Heart left ventricle (tissue), 16 donors: ENCODE results near the gene ENOX1. TPM values are rescaled to one million over a fixed set of nuclear protein-coding genes. Genes with fewer than 3 reads are reported as not detected.

Source experiments
- ATAC-seq, 4 donors: fragments of 200-7000 bp; cut with Tn5 transposase; one replicate each; pipeline ENCODE4 v1.9.1; 2020 to 2022; ENCODE audit warnings: moderate library complexity in 4 of 4, mild to moderate bottlenecking in 3 of 4, moderate number of reproducible peaks in 1 of 4
- DNase-seq, 5 donors: peaks; one replicate each; pipeline ENCODE4 v3.0.0-alpha.2; 2020
- H3K27ac ChIP-seq, 12 donors: fragments of 200-600 bp; sonication (generic) in 4 of 12; one replicate each; pipeline versions ENCODE4 v1.5.0 to v1.8.0; 2016 to 2022; ENCODE audit warnings: mild to moderate bottlenecking in 2 of 12
- H3K27me3 ChIP-seq, 9 donors: fragments of 200-600 bp; sonication (generic) in 2 of 9; one replicate each; pipeline versions ENCODE4 v1.5.1 to v1.8.0; 2016 to 2022; ENCODE audit warnings: mild to moderate bottlenecking in 3 of 9
- H3K36me3 ChIP-seq, 9 donors: fragments of 200-600 bp; sonication (generic) in 2 of 9; one replicate each; pipeline versions ENCODE4 v1.5.0 to v1.8.0; 2018 to 2022; ENCODE audit warnings: mild to moderate bottlenecking in 2 of 9
- H3K4me1 ChIP-seq, 12 donors: fragments of 200-600 bp; sonication (generic) in 4 of 12; one replicate each; pipeline versions ENCODE4 v1.5.0 to v1.8.0; 2016 to 2022; ENCODE audit warnings: mild to moderate bottlenecking in 3 of 12
- H3K4me3 ChIP-seq, 12 donors: fragments of 200-600 bp; sonication (generic) in 4 of 12; one replicate each; pipeline versions ENCODE4 v1.5.0 to v1.8.0; 2017 to 2022; ENCODE audit warnings: mild to moderate bottlenecking in 9 of 12, moderate library complexity in 4 of 12
- H3K9me3 ChIP-seq, 12 donors: fragments of 200-600 bp; sonication (generic) in 4 of 12; one replicate each; pipeline versions ENCODE4 v1.5.0 to v1.8.0; 2016 to 2022; ENCODE audit warnings: mild to moderate bottlenecking in 1 of 12
- POLR2A ChIP-seq, 2 donors: fragments of 450-650 bp; IDR thresholded peaks; one replicate each; pipeline ENCODE4 v1.6.1; 2017; ENCODE audit warnings: antibody characterized with exemption in 2 of 2, mild to moderate bottlenecking in 2 of 2, moderate library complexity in 2 of 2
- WGBS, 4 donors: extraction: QIAGEN DNeasy Blood & Tissue Kit in 2 of 4; methylation state at CpG; one replicate each; pipeline versions ENCODE4 v1.1.5 to v1.1.7; 2013 to 2018; 5-methylcytosine and 5-hydroxymethylcytosine counted together
- intact Hi-C, 10 donors: fragments of 100-400 bp; cut with DNase I; formaldehyde crosslinking; loops; one replicate each; pipeline versions ENCODE4 v1.11.1 to v1.14.2; 2022
- polyA plus RNA-seq, 2 donors: library from polyadenylated mRNA; stranded (reverse); fragments of 200-250 nt; gene quantifications; one replicate each; pipeline ENCODE4 v1.2.3, GENCODE V29; 2013
- total RNA-seq, 9 donors: library from RNA; depleted of rRNA in 2 of 9; stranded (reverse); fragments of >200 nt in 2 of 9; fragmentation: NEBNext Ultra II Directional in 3 of 9; extraction: Animal tissue kit (Norgen Biotek cat#: 25700) in 3 of 9; gene quantifications; one replicate each; pipeline versions ENCODE4 v1.1.0 to v1.2.4, GENCODE V29; 2016 to 2023
- TF ChIP-seq, protein P1 (sequence below), 12 donors: fragments of 200-600 bp; sonication (generic) in 4 of 12; IDR thresholded peaks; one replicate each; pipeline versions ENCODE4 v1.5.0 to v1.8.0; 2018 to 2022; ENCODE audit warnings: antibody characterized with exemption in 12 of 12, mild to moderate bottlenecking in 5 of 12
- donor health status: ischemic (EF 13 %, LVEDD 7.1; RV severe dilation, severe dysfunction).
- donor health status: healthy with polysubstance abuse.
- donor health status: DM: no; HTN: yes; CAD: no.
- donor health status: DM: no; HTN: no; CAD: no.
- donor health status: ischemic (EF 25% LVEDD 6.9; RV normal size, moderate dysfunction).
- donor health status: ischemic (EF 25% LVEDD 5.7; RV mildly dilated, moderate dysfunction).
- donor health status: healthy.
- donor health status: DM: yes; HTN: yes; CAD: no.
- donor health status: ischemic (EF 35%, LVEDD 5.7; RV mildly dilated, moderate dysfunction).
- donor health status: nonischemic (EF 11% LVEDD 7.7; RV severe dilation, severe dysfunction).
- donor health status: DM: yes; HTN: yes; CAD: no.
- donor health status: PGD.
- donor health status: ischemic (EF 29% LVEDD 5.4; RV normal size, mild dysfunction).
- donor health status: nonischemic (EF 23%, LVEDD 6.1; RV moderate dilation, normal function).

ENOX1 gene
- total and polyA plus RNA-seq, 11 donors: 2.0 to 10.1 (median 5.4) TPM

DNA sequence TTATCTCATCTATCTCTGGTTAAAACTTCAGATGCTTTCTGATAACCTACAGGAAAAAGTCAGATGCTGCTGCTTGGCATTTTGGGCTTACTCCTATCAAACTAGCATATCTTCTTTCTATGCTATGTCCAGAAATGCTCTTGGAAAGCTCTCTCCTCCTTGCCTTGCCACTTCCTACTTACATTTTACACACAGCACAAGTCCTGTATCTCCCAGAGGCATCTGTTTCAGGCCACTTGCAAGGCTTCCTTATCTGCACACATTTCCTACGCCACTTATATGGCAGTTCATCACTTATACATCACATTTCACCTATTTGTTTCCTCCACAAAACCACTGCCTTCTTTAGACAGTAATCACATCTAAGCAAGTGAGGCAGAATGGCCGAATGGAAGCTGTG is 543.1 kb downstream of the ENOX1 start:
- no peak for ATAC-seq
- intact Hi-C loops: no loop called here
- WGBS, 4 donors: 66 to 78% (median 69%) methylated on average over 2 of the region's 2 CpGs

DNA sequence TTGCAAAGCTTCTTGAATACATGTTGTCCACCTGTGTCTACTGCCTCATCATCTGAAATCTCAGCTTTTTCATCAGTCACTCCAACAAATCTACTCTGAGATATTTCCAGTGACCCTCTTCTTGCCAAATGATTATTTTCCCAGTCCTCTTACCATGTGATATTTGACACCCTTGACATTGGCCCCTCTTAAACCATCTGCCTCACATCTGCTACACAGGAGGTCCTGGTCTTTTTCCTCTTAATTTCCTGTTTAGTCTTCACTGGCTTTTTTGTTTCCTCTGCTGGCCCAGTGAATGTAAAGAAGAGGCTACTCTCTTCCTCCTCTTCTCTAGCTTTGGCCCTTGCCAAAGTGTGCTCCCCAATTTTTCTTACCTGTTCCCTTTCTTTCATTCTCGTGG is 544.7 kb downstream of the ENOX1 start:
- Histone ChIP-seq H3K27ac (no peak overlapping the region), H3K4me1 (no peaks in the 10 kb centered on the region), H3K9me3 (no peaks in the 10 kb centered on the region), H3K27me3 (no peaks in the 10 kb centered on the region), H3K36me3 (no peaks in the 10 kb centered on the region), H3K4me3 (no peak overlapping the region)
- WGBS, 4 donors: 75 to 88% (median 85%) methylated on average over 1 of the region's 1 CpG
- no peak for DNase-seq
- intact Hi-C loops: no loop called here
- no peak for ATAC-seq
- TF ChIP-seq POLR2A (IDR thresholded peaks at IDR 0.05): no peak
- TF ChIP-seq, protein P1, sequence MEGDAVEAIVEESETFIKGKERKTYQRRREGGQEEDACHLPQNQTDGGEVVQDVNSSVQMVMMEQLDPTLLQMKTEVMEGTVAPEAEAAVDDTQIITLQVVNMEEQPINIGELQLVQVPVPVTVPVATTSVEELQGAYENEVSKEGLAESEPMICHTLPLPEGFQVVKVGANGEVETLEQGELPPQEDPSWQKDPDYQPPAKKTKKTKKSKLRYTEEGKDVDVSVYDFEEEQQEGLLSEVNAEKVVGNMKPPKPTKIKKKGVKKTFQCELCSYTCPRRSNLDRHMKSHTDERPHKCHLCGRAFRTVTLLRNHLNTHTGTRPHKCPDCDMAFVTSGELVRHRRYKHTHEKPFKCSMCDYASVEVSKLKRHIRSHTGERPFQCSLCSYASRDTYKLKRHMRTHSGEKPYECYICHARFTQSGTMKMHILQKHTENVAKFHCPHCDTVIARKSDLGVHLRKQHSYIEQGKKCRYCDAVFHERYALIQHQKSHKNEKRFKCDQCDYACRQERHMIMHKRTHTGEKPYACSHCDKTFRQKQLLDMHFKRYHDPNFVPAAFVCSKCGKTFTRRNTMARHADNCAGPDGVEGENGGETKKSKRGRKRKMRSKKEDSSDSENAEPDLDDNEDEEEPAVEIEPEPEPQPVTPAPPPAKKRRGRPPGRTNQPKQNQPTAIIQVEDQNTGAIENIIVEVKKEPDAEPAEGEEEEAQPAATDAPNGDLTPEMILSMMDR (IDR thresholded peaks at IDR 0.05): no peak

More for the DNA sequence above, 543.1 kb downstream of the ENOX1 start:
- DNase-seq: no peak
- H3K36me3 ChIP-seq: no peaks in the 10 kb centered on the region
- H3K4me1 ChIP-seq: no peaks in the 10 kb centered on the region
- H3K27me3 ChIP-seq: no peaks in the 10 kb centered on the region
- no peak overlapping the region for H3K4me3 ChIP-seq
- no peak for TF ChIP-seq POLR2A (IDR thresholded peaks at IDR 0.05)
- TF ChIP-seq, protein P1 (IDR thresholded peaks at IDR 0.05): no peak
- H3K9me3 ChIP-seq: no peaks in the 10 kb centered on the region
- no peak overlapping the region for H3K27ac ChIP-seq

DNA sequence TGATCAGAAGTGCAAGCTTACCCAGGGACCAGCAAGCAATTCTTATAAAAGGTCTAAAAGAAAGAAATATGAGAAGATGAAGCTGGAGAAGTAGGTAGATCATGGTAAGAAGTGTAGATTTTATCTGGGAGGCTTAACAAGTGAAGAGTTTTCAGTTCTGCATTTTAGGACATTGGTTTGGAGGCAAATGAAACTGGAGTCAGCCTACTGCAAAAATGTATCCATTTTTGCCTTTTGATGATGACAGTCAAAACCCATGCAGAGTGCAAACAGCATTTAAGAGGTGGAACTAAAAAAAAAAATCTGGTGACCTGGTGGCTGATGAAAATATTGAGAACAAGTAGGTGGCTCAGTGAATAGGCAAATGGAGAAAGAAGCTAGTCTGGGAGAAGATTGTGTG is 546.5 kb downstream of the ENOX1 start:
- ATAC-seq (no peak), DNase-seq (no peak)
- Histone ChIP-seq H3K4me3 (no peak overlapping the region), H3K9me3 (no peaks in the 10 kb centered on the region), H3K4me1 (no peaks in the 10 kb centered on the region), H3K36me3 (no peaks in the 10 kb centered on the region), H3K27ac (no peak overlapping the region), H3K27me3 (no peaks in the 10 kb centered on the region)
- TF ChIP-seq, protein P1 (IDR thresholded peaks at IDR 0.05): no peak
- TF ChIP-seq POLR2A (IDR thresholded peaks at IDR 0.05): no peak
- intact Hi-C loops: no loop called here

DNA sequence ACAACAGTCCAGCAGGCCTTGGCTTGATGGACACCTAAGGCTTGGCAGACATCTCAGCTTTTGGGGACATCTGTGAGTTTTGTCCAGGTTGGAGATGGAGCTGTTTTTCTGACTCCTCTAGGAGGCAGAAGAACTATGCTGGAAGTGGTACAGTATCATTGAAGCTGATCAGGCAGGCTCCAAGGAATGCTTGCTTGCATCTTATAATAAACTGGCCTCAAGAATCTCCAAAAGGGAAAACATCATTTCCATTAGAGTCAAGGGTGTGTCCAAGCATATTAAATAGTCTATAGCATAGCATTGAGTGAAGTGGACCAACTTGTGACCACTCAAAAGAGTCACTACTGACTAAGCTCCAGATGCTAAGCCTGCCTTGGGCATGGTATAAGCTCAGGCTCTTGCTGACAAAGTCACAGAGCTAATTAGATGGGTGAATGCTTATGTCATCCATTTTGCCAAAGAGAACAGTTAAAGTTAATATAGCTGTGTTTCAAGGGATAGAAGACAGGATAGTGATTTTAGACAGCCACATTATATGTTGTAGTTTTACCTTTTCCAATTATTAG is 547.4 kb downstream of the ENOX1 start:
- no peak overlapping the region for H3K27ac ChIP-seq
- no peaks in the 10 kb centered on the region for H3K27me3 ChIP-seq
- DNase-seq: no peak
- H3K4me1 ChIP-seq: no peaks in the 10 kb centered on the region
- no peaks in the 10 kb centered on the region for H3K9me3 ChIP-seq
- TF ChIP-seq POLR2A (IDR thresholded peaks at IDR 0.05): no peak
- TF ChIP-seq, protein P1 (IDR thresholded peaks at IDR 0.05): no peak
- ATAC-seq: no peak
- no peaks in the 10 kb centered on the region for H3K36me3 ChIP-seq
- no peak overlapping the region for H3K4me3 ChIP-seq
- intact Hi-C loops: no loop called here
